Activated CD4-positive, alpha-beta T cell treated with anti-CD3 and anti-CD28 coated beads for 36 hours (primary cell): ENCODE measurements around the gene SPDYE16. TPM values are rescaled to one million over a fixed set of nuclear protein-coding genes. Genes with fewer than 3 reads are reported as not detected.
A peak's percentile ranks its signal among the peaks of the same experiment; 100 is the strongest.
"Not testable (repeated sequence)": the region's sequence is repeated elsewhere in the genome, so short reads cannot be mapped to it uniquely, and the experiment has no call there.

Experiments
- ATAC-seq: fragments of 200-7000 bp; cut with Tn5 transposase; one replicate; pipeline ENCODE4 v1.10.0; 2021; ENCODE audit warnings: mild to moderate bottlenecking, moderate library complexity
- CTCF ChIA-PET: fragments of 350-600 bp; sonication (Branson Sonifier 250); formaldehyde crosslinking; loops from one replicate; lab custom pipeline; 2021; ENCODE audit warnings: antibody characterized with exemption; lab: Charles Lee
- POLR2A ChIA-PET: fragments of 350-600 bp; sonication (Branson Sonifier 250); formaldehyde crosslinking; loops from one replicate; lab custom pipeline; 2021; ENCODE audit warnings: antibody characterized with exemption, inconsistent platforms; lab: Charles Lee
- DNase-seq: peaks from one replicate; pipeline ENCODE4 v3.0.0-alpha.2; 2020
- H3K27ac Mint-ChIP-seq: one replicate; pipeline ENCODE4 v1.8.0; 2021; ENCODE audit warnings: mixed read lengths
- H3K27me3 Mint-ChIP-seq: one replicate; pipeline ENCODE4 v1.8.0; 2021; ENCODE audit warnings: mixed read lengths
- H3K36me3 Mint-ChIP-seq: one replicate; pipeline ENCODE4 v1.8.0; 2021; ENCODE audit warnings: low read depth, mixed read lengths
- H3K4me1 Mint-ChIP-seq: one replicate; pipeline ENCODE4 v1.8.0; 2021; ENCODE audit warnings: mixed read lengths
- H3K4me3 Mint-ChIP-seq: one replicate; pipeline ENCODE4 v1.8.0; 2021; ENCODE audit warnings: mild to moderate bottlenecking, moderate library complexity, mixed read lengths
- H3K9me3 Mint-ChIP-seq: one replicate; pipeline ENCODE4 v1.8.0; 2021; ENCODE audit warnings: low read depth, mixed read lengths
- intact Hi-C, 2 experiments: fragments of 100-400 bp; cut with DNase I in 1 of 2; cut with micrococcal nuclease in 1 of 2; formaldehyde crosslinking; loops; one replicate each; pipeline versions ENCODE4 v1.14.2 to v1.15.1; 2022 to 2024; cut with DNase I, micrococcal nuclease
- total RNA-seq, 2 experiments: library from RNA; stranded (reverse); gene quantifications; one replicate each; pipeline ENCODE4 v1.2.3, GENCODE V29; 2021

SPDYE16 gene
- total RNA-seq, 2 experiments from 2014 or later, result 0.18 TPM; not detected in 1

GRCh38 chr7:76511200-76511910 is 31.7 kb downstream of the SPDYE16 start:
- H3K36me3 Mint-ChIP-seq, DNase-seq, H3K4me3 Mint-ChIP-seq, H3K27ac Mint-ChIP-seq, H3K27me3 Mint-ChIP-seq, POLR2A ChIA-PET, CTCF ChIA-PET, intact Hi-C loops, H3K4me1 Mint-ChIP-seq, H3K9me3 Mint-ChIP-seq, ATAC-seq: not testable (repeated sequence)

- H3K4me3 Mint-ChIP-seq, result no peak within 1 kb of the TSS
- no peak within 1 kb of the TSS for H3K27ac Mint-ChIP-seq
- no peaks in the 10 kb centered on the region for H3K4me1 Mint-ChIP-seq
- POLR2A ChIA-PET, result interaction anchor here (0.6 kb wide), 1 partner anchor 555 kb away, joined by 3 read pairs; no protein-coding TSS in a partner anchor
- CTCF ChIA-PET, result no interaction called here
- DNase-seq (peak; percentile 24), ATAC-seq (no peak)
- H3K9me3 Mint-ChIP-seq, result no peaks in the 10 kb centered on the region
- H3K27me3 Mint-ChIP-seq, result no peaks in the 10 kb centered on the region
- intact Hi-C loops, result no loop called here
- no peaks in the 10 kb centered on the region for H3K36me3 Mint-ChIP-seq
Observed at GRCh38 chr7:76509931-76510877, 32.9 kb downstream of the SPDYE16 start, which contains the start of gene UPK3B. Gene UPK3B, plus strand, starts transcription at chr7:76510552. Its CDS starts 101 bp downstream, at chr7:76510653.

GRCh38 chr7:76507723-76508406 is 35.2 kb downstream of the SPDYE16 start:
- Mint-ChIP-seq H3K36me3 (no peaks in the 10 kb centered on the region), H3K27me3 (no peaks in the 10 kb centered on the region), H3K27ac (no peak overlapping the region), H3K4me1 (no peaks in the 10 kb centered on the region), H3K4me3 (no peak overlapping the region), H3K9me3 (no peaks in the 10 kb centered on the region)
- ChIA-PET POLR2A (no interaction called here), CTCF (no interaction called here)
- no peak for ATAC-seq
- intact Hi-C loops, result no loop called here
- no peak for DNase-seq

- H3K4me3 Mint-ChIP-seq, H3K4me1 Mint-ChIP-seq, intact Hi-C loops, DNase-seq, ATAC-seq, CTCF ChIA-PET, H3K27me3 Mint-ChIP-seq, H3K9me3 Mint-ChIP-seq, H3K27ac Mint-ChIP-seq, H3K36me3 Mint-ChIP-seq, POLR2A ChIA-PET: not testable (repeated sequence)
Observed at GRCh38 chr7:76506643-76507042, 36.5 kb downstream of the SPDYE16 start.

- intact Hi-C loops, result no loop called here
- Mint-ChIP-seq H3K9me3 (no peaks in the 10 kb centered on the region), H3K4me1 (no peaks in the 10 kb centered on the region), H3K36me3 (no peaks in the 10 kb centered on the region), H3K4me3 (no peak overlapping the region), H3K27me3 (no peaks in the 10 kb centered on the region), H3K27ac (no peak overlapping the region)
- DNase-seq (no peak), ATAC-seq (no peak)
- POLR2A ChIA-PET, result no interaction called here
- CTCF ChIA-PET, result no interaction called here
Observed at GRCh38 chr7:76506081-76506440, 37.0 kb downstream of the SPDYE16 start.

GRCh38 chr7:76505168-76506080 is 37.7 kb downstream of the SPDYE16 start:
- intact Hi-C loops, result no loop called here
- H3K4me1 Mint-ChIP-seq, result no peaks in the 10 kb centered on the region
- no peak for ATAC-seq
- H3K9me3 Mint-ChIP-seq, result no peaks in the 10 kb centered on the region
- H3K4me3 Mint-ChIP-seq, result no peak overlapping the region
- H3K27me3 Mint-ChIP-seq, result no peaks in the 10 kb centered on the region
- no peaks in the 10 kb centered on the region for H3K36me3 Mint-ChIP-seq
- CTCF ChIA-PET, result no interaction called here
- H3K27ac Mint-ChIP-seq, result no peak overlapping the region
- no peak for DNase-seq
- POLR2A ChIA-PET, result no interaction called here

- H3K4me1 Mint-ChIP-seq, POLR2A ChIA-PET, DNase-seq, CTCF ChIA-PET, H3K27me3 Mint-ChIP-seq, intact Hi-C loops, H3K4me3 Mint-ChIP-seq, H3K9me3 Mint-ChIP-seq, ATAC-seq, H3K36me3 Mint-ChIP-seq, H3K27ac Mint-ChIP-seq: not testable (repeated sequence)
Observed at GRCh38 chr7:76504351-76505167, 38.5 kb downstream of the SPDYE16 start.

GRCh38 chr7:76503244-76503643 is 39.9 kb downstream of the SPDYE16 start:
- H3K9me3 Mint-ChIP-seq, H3K27me3 Mint-ChIP-seq, POLR2A ChIA-PET, H3K27ac Mint-ChIP-seq, CTCF ChIA-PET, H3K4me1 Mint-ChIP-seq, intact Hi-C loops, ATAC-seq, DNase-seq, H3K4me3 Mint-ChIP-seq, H3K36me3 Mint-ChIP-seq: not testable (repeated sequence)

GRCh38 chr7:76502836-76503235 is 40.3 kb downstream of the SPDYE16 start:
- H3K27me3 Mint-ChIP-seq, POLR2A ChIA-PET, H3K4me3 Mint-ChIP-seq, H3K36me3 Mint-ChIP-seq, DNase-seq, H3K4me1 Mint-ChIP-seq, H3K27ac Mint-ChIP-seq, CTCF ChIA-PET, intact Hi-C loops, H3K9me3 Mint-ChIP-seq, ATAC-seq: not testable (repeated sequence)

- CTCF ChIA-PET, result interaction anchor here (0.6 kb wide), 1 partner anchor 244 kb away, joined by 3 read pairs; no protein-coding TSS in a partner anchor
- H3K27me3 Mint-ChIP-seq, intact Hi-C loops, DNase-seq, H3K4me1 Mint-ChIP-seq, H3K36me3 Mint-ChIP-seq, H3K9me3 Mint-ChIP-seq, H3K4me3 Mint-ChIP-seq, POLR2A ChIA-PET, ATAC-seq, H3K27ac Mint-ChIP-seq: not testable (repeated sequence)
Observed at GRCh38 chr7:76502224-76502623, 40.9 kb downstream of the SPDYE16 start.
